GM19395 (cell line): ENCODE results near the gene CPEB4.

Source experiments
- ATAC-seq: cut with Tn5 transposase; IDR thresholded peaks from one replicate; pipeline ENCODE4 v1.9.1; 2021; ENCODE audit warnings: mild to moderate bottlenecking, moderate library complexity; ENCODE audit not compliant: unreplicated experiment

The CPEB4 gene

GRCh38 chr5:173887610-173888472 lies at the start of gene CPEB4:
TSS of gene CPEB4 (plus strand) at chr5:173888349. CDS start at chr5:173889734, 1,385 bp downstream.
- peak; percentile 95 for ATAC-seq

- ATAC-seq: no peak
These were observed 48.9 kb upstream of the CPEB4 start for GRCh38 chr5:173839117-173839713.

- ATAC-seq: no peak
These were observed 47.8 kb upstream of the CPEB4 start for GRCh38 chr5:173840111-173840983.

- no peak for ATAC-seq
These were observed 46.4 kb upstream of the CPEB4 start for GRCh38 chr5:173841710-173842109.

GRCh38 chr5:173843794-173844193 lies 44.4 kb upstream of the CPEB4 start:
- ATAC-seq: no peak

- ATAC-seq: no peak
These were observed 42.8 kb upstream of the CPEB4 start for GRCh38 chr5:173845321-173845720.

- ATAC-seq: no peak
These were observed 41.1 kb upstream of the CPEB4 start for GRCh38 chr5:173846929-173847501.

- no peak for ATAC-seq
These were observed 39.1 kb upstream of the CPEB4 start for GRCh38 chr5:173848986-173849596.

- no peak for ATAC-seq
These were observed 38.2 kb upstream of the CPEB4 start for GRCh38 chr5:173849908-173850307.

- no peak for ATAC-seq
These were observed 37.5 kb upstream of the CPEB4 start for GRCh38 chr5:173850659-173851058.

GRCh38 chr5:173851595-173852243 lies 36.4 kb upstream of the CPEB4 start:
- no peak for ATAC-seq

- ATAC-seq: no peak
These were observed 35.3 kb upstream of the CPEB4 start for GRCh38 chr5:173852790-173853359.

GRCh38 chr5:173853370-173854131 lies 34.6 kb upstream of the CPEB4 start:
- no peak for ATAC-seq

GRCh38 chr5:173855162-173855994 lies 32.8 kb upstream of the CPEB4 start:
- ATAC-seq: no peak

GRCh38 chr5:173855995-173856656 lies 32.0 kb upstream of the CPEB4 start:
- no peak for ATAC-seq

- no peak for ATAC-seq
These were observed 30.9 kb upstream of the CPEB4 start for GRCh38 chr5:173857234-173857633.

- ATAC-seq: no peak
These were observed 30.0 kb upstream of the CPEB4 start for GRCh38 chr5:173858021-173858669.
